HG02763 (cell line): ENCODE measurements around the gene RAB22A.
"Not testable (repeated sequence)": the region's sequence is repeated elsewhere in the genome, so short reads cannot be mapped to it uniquely, and the experiment has no call there.

Experiments
- ATAC-seq: cut with Tn5 transposase; IDR thresholded peaks from one replicate; pipeline ENCODE4 v1.9.1; 2021; ENCODE audit warnings: mild to moderate bottlenecking, moderate library complexity; ENCODE audit not compliant: unreplicated experiment

The RAB22A gene

DNA sequence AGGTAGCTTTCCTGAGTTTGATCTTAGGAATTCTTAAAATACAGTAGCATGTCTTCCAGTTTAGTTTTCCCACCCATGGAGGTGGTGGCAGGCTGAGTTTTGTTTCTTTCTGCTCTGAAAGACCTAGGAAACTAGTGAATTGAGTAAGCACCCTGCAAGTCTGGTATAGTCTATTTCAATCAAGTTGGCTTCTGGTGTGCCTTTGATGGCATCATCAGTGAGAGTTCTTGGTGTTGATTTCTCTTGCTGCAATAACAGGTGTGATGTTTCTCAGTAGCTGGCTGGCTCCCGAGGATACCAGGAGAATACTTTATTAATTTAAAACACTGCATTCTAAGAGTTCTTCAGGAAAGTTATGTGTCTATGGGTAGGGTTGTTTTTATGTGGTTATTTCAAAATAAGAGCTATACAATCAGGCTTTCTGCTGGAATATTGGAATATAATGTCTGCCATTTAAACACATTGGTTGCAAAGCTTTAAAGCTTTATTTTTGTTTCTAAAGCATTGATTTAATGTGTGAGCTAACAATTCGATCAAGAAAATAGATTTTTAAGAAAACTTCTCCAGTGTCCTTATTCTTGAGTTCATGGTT, 98.5 kb downstream of the RAB22A start:
- no peak for ATAC-seq

DNA sequence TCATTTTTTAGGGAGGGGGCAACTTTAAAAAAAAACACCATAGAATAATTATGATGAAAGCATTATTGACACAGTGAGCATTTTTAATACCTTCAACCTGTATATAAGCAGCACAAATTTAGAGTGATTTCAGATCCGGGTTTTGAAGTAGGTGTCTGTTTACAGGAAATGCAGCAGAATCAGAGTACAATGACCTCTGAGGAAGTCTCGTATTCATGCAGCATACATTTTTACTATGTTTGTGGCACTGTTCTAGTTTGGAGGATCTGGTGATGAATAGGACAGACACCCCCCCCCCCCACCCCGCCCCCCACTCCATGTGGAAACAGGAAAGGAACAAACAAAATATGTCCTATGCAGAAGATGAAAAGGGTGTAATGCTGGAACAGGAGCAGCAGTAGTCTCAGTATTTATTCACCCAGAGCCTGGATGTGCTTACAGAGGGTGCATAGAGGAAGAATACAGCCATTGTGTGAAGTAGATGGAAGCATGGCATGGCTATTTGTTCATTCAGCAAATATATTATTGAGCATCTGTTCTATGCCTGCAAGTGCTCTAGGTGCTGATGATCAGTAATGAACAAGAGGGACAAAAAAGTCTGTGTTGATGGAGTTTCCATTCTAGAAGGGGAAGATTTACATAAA, 99.2 kb downstream of the RAB22A start:
- no peak for ATAC-seq

DNA sequence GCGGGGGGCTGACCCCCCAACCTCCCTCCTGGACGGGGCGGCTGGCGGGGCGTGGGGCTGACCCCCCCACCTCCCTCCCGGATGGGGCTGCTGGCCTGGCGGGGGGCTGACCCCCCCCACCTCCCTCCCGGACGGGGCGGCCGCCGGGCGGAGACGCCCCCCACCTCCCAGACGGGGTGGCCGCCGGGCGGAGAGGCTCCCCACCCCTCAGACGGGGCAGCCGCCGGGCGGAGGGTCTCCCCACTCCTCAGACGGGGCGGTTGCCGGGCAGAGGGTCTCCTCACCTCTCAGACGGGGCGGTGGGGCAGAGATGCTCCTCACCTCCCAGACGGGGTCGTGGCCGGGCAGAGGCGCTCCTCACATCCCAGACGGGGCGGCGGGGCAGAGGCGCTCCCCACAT, 104.7 kb downstream of the RAB22A start:
- ATAC-seq, result not testable (repeated sequence)

DNA sequence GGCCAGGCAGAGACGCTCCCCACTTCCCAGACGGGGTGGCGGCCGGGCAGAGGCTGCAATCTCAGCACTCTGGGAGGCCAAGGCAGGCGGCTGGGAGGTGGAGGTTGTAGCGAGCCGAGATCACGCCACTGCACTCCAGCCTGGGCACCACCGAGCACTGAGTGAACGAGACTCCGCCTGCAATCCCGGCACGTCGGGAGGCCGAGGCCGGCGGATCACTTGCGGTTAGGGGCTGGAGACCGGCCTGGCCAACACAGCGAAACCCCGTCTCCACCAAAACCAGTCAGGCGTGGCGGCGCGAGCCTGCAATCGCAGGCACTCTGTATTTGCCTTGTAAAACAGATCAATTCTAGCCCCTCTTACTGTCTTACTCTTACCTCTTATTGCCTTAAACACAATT, 105.3 kb downstream of the RAB22A start:
- not testable (repeated sequence) for ATAC-seq

DNA sequence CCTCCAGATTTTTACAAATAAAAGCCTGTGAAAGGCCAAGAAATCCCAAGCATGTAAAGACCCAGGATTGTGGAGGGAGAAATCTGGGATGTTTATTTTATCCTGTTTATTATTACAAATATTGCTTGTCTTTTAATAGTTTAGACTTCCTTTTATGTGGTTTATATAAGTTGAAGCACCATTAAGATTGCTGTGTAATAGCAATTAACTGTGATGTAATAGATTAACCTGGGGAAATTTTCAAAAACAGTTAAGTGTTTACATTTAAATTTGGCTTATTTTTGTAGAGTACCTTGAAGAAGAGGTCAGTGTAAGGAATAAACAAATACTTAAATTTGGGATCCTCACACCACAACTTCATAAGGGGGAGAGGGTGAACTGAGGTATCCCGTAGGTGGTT, 106.5 kb downstream of the RAB22A start:
- ATAC-seq, result no peak

DNA sequence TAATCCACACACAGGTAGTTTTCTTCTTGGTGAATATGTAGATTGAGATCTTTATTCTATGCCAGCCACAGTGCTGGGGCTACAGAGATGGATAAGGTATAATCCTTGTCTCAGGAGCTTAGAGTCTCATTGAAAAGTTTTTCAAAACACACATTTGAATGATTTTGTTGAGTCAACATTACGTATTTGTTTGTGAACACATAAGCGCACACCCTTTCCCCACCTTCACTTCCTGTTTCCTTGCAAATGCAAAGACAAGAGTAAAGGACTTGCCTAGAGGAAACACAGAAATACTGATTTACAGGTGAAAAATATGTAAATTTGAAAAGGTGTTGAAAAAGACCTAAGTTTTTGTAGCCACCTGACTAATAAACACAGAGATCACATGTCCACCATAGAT, 107.3 kb downstream of the RAB22A start:
- no peak for ATAC-seq
